ENCODE results near the gene TUBB1. TPM values are rescaled to one million over a fixed set of nuclear protein-coding genes. Genes with fewer than 3 reads are reported as not detected.

TUBB1 gene
- under 1 TPM; 0.25 to 0.55 TPM for total RNA-seq
- polyA plus RNA-seq (ENCODE audit: insufficient read depth, low read depth, low replicate concordance): 1.3 TPM
- long read RNA-seq, donor 1: 0 reads
- long read RNA-seq, donor 2: 0 reads

DNA sequence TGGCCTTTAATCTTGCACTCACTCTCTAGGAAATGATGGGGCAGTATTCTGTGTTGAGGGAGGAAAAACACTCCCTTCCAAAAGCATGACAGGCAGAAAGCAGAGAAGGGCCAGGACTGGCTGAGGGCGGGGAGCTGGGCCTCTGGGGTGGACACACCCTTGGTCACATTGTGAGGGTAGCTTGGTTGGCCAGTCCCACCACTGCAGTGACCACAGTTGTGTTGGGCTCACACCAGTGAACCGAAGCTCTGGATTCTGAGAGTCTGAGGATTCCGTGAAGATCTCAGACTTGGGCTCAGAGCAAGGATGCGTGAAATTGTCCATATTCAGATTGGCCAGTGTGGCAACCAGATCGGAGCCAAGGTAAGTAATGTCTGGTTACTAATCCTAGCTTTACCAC lies at the start of gene TUBB1:
Gene TUBB1 (plus strand): TSS at position 213 of the 400 bp plus-strand sequence. CDS start 94 bp downstream, at position 307.
- Histone ChIP-seq H3K27ac (no peak within 1 kb of the TSS), H3K36me3 (ENCODE audit: low read depth, missing control alignments) (no peaks in the 10 kb centered on the region), H3K9me3 (no peaks in the 10 kb centered on the region), H3K27me3 (no peaks in the 10 kb centered on the region), H3K4me3 (no peak within 1 kb of the TSS), H3K4me1 (peaks cover 21% of the 10 kb centered on the region)
- WGBS, 2 donors: 82 to 97% methylated on average over 4 to 5 of the region's 5 CpGs
- DNase-seq: no peak
- TF ChIP-seq, protein P1, sequence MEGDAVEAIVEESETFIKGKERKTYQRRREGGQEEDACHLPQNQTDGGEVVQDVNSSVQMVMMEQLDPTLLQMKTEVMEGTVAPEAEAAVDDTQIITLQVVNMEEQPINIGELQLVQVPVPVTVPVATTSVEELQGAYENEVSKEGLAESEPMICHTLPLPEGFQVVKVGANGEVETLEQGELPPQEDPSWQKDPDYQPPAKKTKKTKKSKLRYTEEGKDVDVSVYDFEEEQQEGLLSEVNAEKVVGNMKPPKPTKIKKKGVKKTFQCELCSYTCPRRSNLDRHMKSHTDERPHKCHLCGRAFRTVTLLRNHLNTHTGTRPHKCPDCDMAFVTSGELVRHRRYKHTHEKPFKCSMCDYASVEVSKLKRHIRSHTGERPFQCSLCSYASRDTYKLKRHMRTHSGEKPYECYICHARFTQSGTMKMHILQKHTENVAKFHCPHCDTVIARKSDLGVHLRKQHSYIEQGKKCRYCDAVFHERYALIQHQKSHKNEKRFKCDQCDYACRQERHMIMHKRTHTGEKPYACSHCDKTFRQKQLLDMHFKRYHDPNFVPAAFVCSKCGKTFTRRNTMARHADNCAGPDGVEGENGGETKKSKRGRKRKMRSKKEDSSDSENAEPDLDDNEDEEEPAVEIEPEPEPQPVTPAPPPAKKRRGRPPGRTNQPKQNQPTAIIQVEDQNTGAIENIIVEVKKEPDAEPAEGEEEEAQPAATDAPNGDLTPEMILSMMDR (IDR thresholded peaks at IDR 0.05): no peak
- TF ChIP-seq POLR2A (IDR thresholded peaks at IDR 0.05): no peak
- intact Hi-C loops (cut with DNase I; ENCODE audit: low total_unique reads): no loop called here

DNA sequence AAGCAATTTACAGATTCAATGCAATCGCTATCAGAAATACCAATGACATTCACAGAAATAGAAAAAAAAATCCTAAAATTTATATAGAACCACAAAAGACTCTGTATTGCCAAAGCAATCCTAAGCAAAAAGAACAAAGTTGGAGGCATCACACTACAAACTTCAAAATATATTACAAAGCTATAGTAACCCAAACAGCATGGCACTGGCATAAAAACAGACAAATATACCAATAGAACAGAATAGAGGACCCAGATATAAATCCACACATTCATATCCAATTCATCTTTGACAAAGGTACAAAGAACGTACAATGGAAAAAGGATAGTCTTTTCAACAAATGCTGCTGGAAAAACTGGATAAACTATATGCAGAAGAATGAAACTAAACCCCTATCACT lies 49.8 kb upstream of the TUBB1 start:
- WGBS, 2 donors: 68 to 96% methylated on average over 2 of the region's 2 CpGs
- no peak for DNase-seq
- Histone ChIP-seq H3K27me3 (no peaks in the 10 kb centered on the region), H3K4me1 (no peaks in the 10 kb centered on the region), H3K27ac (no peak overlapping the region), H3K36me3 (ENCODE audit: low read depth, missing control alignments) (no peaks in the 10 kb centered on the region), H3K9me3 (no peaks in the 10 kb centered on the region), H3K4me3 (no peak overlapping the region)
- intact Hi-C loops (cut with DNase I; ENCODE audit: low total_unique reads): no loop called here
- no peak for TF ChIP-seq POLR2A (IDR thresholded peaks at IDR 0.05)
- TF ChIP-seq, protein P1 (IDR thresholded peaks at IDR 0.05): no peak

DNA sequence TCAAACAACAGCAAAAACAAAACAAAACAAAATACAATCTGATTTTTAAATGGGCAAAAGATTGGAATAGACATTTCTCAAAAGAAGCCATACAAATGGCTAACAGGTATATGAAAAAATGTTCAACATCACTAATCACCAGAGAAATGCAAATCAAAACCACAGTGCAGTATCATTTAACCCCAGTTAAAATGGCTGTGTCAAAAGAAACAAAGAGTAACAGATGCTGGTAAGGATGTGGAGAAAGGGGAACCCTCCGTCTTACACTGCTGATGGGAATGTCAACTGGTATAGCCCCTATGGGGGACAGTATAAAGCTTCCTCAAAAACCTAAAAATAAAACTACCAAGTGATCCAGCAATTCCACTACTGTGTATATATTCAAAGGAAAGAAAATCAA lies 49.1 kb upstream of the TUBB1 start:
- WGBS, 2 donors: 79 to 80% methylated on average over 1 of the region's 1 CpG
- H3K27me3 ChIP-seq: no peaks in the 10 kb centered on the region
- H3K4me3 ChIP-seq: no peak overlapping the region
- no peak for DNase-seq
- no peak overlapping the region for H3K27ac ChIP-seq
- H3K4me1 ChIP-seq: no peaks in the 10 kb centered on the region
- H3K9me3 ChIP-seq: no peaks in the 10 kb centered on the region
- intact Hi-C loops (cut with DNase I; ENCODE audit: low total_unique reads): no loop called here
- no peaks in the 10 kb centered on the region for H3K36me3 ChIP-seq (ENCODE audit: low read depth, missing control alignments)
- no peak for TF ChIP-seq POLR2A (IDR thresholded peaks at IDR 0.05)
- TF ChIP-seq, protein P1 (IDR thresholded peaks at IDR 0.05): no peak

DNA sequence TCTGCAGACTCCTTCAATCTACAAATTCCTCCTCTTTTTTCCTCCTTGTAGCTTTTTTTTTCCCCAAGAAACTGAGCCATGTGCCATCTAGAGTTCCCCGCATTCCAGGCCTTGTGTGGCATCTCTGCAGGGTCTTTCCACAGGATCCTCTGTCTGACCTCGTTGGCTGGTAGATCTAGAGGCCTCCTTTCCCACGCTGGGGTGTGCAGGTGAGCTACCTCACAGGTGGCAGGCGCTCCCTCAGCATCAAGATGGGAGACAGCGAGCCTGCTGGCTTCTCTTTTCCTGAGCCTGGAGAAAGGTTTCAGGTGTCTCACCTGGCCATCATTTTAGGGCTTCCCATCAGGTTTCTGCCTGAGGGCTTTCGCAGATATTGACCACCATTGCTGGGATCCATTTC lies 47.8 kb upstream of the TUBB1 start:
- Histone ChIP-seq H3K4me1 (no peaks in the 10 kb centered on the region), H3K27ac (no peak overlapping the region), H3K27me3 (no peaks in the 10 kb centered on the region), H3K9me3 (no peaks in the 10 kb centered on the region), H3K4me3 (no peak overlapping the region), H3K36me3 (ENCODE audit: low read depth, missing control alignments) (no peaks in the 10 kb centered on the region)
- WGBS, 2 donors: 83% methylated on average over 6 of the region's 6 CpGs
- intact Hi-C loops (cut with DNase I; ENCODE audit: low total_unique reads): no loop called here
- no peak for TF ChIP-seq POLR2A (IDR thresholded peaks at IDR 0.05)
- TF ChIP-seq, protein P1 (IDR thresholded peaks at IDR 0.05): no peak
- no peak for DNase-seq

DNA sequence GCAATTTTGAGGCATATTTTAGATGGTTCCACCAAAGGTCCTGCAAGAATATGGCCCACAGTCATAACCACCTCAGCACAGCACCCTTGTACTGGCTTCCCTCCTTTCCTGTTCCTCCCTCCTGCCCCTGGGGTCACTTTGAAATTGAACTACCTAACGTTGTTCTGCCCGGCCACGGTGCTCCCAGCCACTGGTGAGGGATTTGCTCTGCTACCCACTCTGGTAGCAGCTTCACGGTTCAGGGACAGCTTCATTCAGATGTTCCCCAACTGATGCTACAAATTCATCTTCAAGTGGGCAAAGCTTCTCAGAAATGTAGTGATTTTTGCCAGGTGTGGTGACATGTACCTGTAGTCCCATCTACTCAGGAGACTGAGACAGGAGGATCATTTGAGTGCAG lies 46.0 kb upstream of the TUBB1 start:
- no peaks in the 10 kb centered on the region for H3K27me3 ChIP-seq
- H3K4me1 ChIP-seq: no peaks in the 10 kb centered on the region
- no peak for DNase-seq
- intact Hi-C loops (cut with DNase I; ENCODE audit: low total_unique reads): no loop called here
- no peaks in the 10 kb centered on the region for H3K36me3 ChIP-seq (ENCODE audit: low read depth, missing control alignments)
- 77 to 90% methylated on average over 4 of the region's 4 CpGs for WGBS, 2 donors
- no peaks in the 10 kb centered on the region for H3K9me3 ChIP-seq
- no peak for TF ChIP-seq POLR2A (IDR thresholded peaks at IDR 0.05)
- TF ChIP-seq, protein P1 (IDR thresholded peaks at IDR 0.05): no peak
- no peak overlapping the region for H3K27ac ChIP-seq
- no peak overlapping the region for H3K4me3 ChIP-seq

Measured in testis (tissue), 5 donors.